HEK293 (cell line): ENCODE results near the gene ZNF618.

Experiments used
- CTCF ChIP-seq: fragments of 450-650 bp; formaldehyde crosslinking; IDR thresholded peaks from 2 replicates; pipeline ENCODE4 v1.5.1; 2016; ENCODE audit warnings: missing biosample characterization, missing genetic modification characterization
- KLF9 ChIP-seq: fragments of 450-650 bp; formaldehyde crosslinking; IDR thresholded peaks from 2 replicates; pipeline ENCODE4 v1.5.1; 2016; ENCODE audit warnings: missing biosample characterization, missing genetic modification characterization, low read depth
- MYNN ChIP-seq: fragments of 450-650 bp; formaldehyde crosslinking; IDR thresholded peaks from 2 replicates; pipeline ENCODE4 v1.5.1; 2016; ENCODE audit warnings: missing biosample characterization, missing genetic modification characterization, borderline replicate concordance
- MZF1 ChIP-seq: fragments of 450-650 bp; formaldehyde crosslinking; IDR thresholded peaks from 2 replicates; pipeline ENCODE4 v1.5.1; 2017; ENCODE audit warnings: missing biosample characterization, missing genetic modification characterization, borderline replicate concordance
- PATZ1 ChIP-seq: fragments of 450-650 bp; formaldehyde crosslinking; IDR thresholded peaks from 2 replicates; pipeline ENCODE4 v1.5.1; 2016; ENCODE audit warnings: missing biosample characterization, missing genetic modification characterization
- PRDM1 ChIP-seq: fragments of 450-650 bp; formaldehyde crosslinking; IDR thresholded peaks from 2 replicates; pipeline ENCODE4; 2016; ENCODE audit warnings: missing biosample characterization, missing genetic modification characterization
- REST ChIP-seq: fragments of 450-650 bp; formaldehyde crosslinking; IDR thresholded peaks from 2 replicates; pipeline ENCODE4 v1.5.1; 2016; ENCODE audit warnings: missing biosample characterization, missing genetic modification characterization
- TSHZ1 ChIP-seq: fragments of 450-650 bp; formaldehyde crosslinking; IDR thresholded peaks from 2 replicates; pipeline ENCODE4 v1.5.1; 2016; ENCODE audit warnings: missing biosample characterization, missing genetic modification characterization, borderline replicate concordance
- ZBTB11 ChIP-seq: fragments of 450-650 bp; formaldehyde crosslinking; conservative IDR thresholded peaks from 2 replicates; pipeline ENCODE4 v1.5.1; 2016; ENCODE audit warnings: low read depth, missing biosample characterization, missing genetic modification characterization
- ZBTB26 ChIP-seq: fragments of 450-650 bp; formaldehyde crosslinking; optimal IDR thresholded peaks from 2 replicates; pipeline ENCODE3; 2016; ENCODE audit warnings: missing biosample characterization, mild to moderate bottlenecking, missing genetic modification characterization
- ZNF37A ChIP-seq: fragments of 450-650 bp; IDR thresholded peaks from 2 replicates; pipeline ENCODE4 v1.5.1; 2018; ENCODE audit warnings: missing biosample characterization, missing genetic modification characterization
- ZSCAN18 ChIP-seq: fragments of 450-650 bp; formaldehyde crosslinking; IDR thresholded peaks from 2 replicates; pipeline ENCODE4 v1.5.1; 2016; ENCODE audit warnings: missing biosample characterization, missing genetic modification characterization

- TF ChIP-seq CTCF (tag by site-specific recombination), result no peak
- no peak for TF ChIP-seq ZBTB11 (tag by site-specific recombination)
- TF ChIP-seq PRDM1 (tag by site-specific recombination), result no peak
- no peak for TF ChIP-seq KLF9 (tag by site-specific recombination)
- TF ChIP-seq REST (tag by site-specific recombination), result no peak
- no peak for TF ChIP-seq MYNN (tag by site-specific recombination)
- no peak for TF ChIP-seq TSHZ1 (tag by site-specific recombination)
- no peak for TF ChIP-seq ZNF37A
- TF ChIP-seq ZSCAN18 (tag by site-specific recombination), result no peak
- TF ChIP-seq MZF1 (tag by site-specific recombination), result no peak
- no peak for TF ChIP-seq PATZ1 (tag by site-specific recombination)
- no peak for TF ChIP-seq ZBTB26 (tag by site-specific recombination)
Observed at GRCh38 chr9:113990570-113990907, 114.4 kb downstream of the ZNF618 start.
